Measurements from ENCODE around the gene METTL22.

Gene METTL22

GRCh38 chr16:8697965-8698364 is 76.5 kb downstream of the METTL22 start:
- DNase-seq, result no peak

Data from stimulated activated CD8-positive, alpha-beta memory T cell treated with anti-CD3 and anti-CD28 coated beads, Interleukin-4, amount 100 ng/mL, for 48 hours (primary cell).